A673 (cell line): ENCODE results near the gene LTN1. TPM values are rescaled to one million over a fixed set of nuclear protein-coding genes. Genes with fewer than 3 reads are reported as not detected.
"Not testable (repeated sequence)": the region's sequence is repeated elsewhere in the genome, so short reads cannot be mapped to it uniquely, and the experiment has no call there.

ENCODE experiments used
- BruUV-seq: library from RNA; stranded (reverse); fragments of 400-500 nt; replicated peaks from 2 replicates; lab custom pipeline; 2021; lab: Mats Ljungman, UMichigan
- CTCF ChIA-PET: fragments of 300-600 bp; sonication (Branson Sonifier 250); formaldehyde crosslinking; loops from one replicate; lab custom pipeline; 2022; ENCODE audit warnings: antibody characterized with exemption; lab: Charles Lee
- POLR2A ChIA-PET: fragments of 300-600 bp; sonication (Branson Sonifier 250); formaldehyde crosslinking; loops from one replicate; lab custom pipeline; 2022; ENCODE audit warnings: antibody characterized with exemption; ENCODE audit not compliant: low non-redundant PET; lab: Charles Lee
- DNase-seq: peaks from one replicate; pipeline ENCODE4 v3.0.0-alpha.2; 2015; ENCODE audit warnings: low spot score
- H3K27ac ChIP-seq: fragments of 200-600 bp; sonication (generic); 2 replicates; pipeline ENCODE4 v1.5.1; 2016; ENCODE audit warnings: mixed run types, low read depth, mild to moderate bottlenecking, mixed read lengths, antibody characterized with exemption, low read length; ENCODE audit not compliant: poor library complexity, severe bottlenecking
- H3K27me3 ChIP-seq: fragments of 200-600 bp; sonication (generic); replicated peaks from 2 replicates; pipeline ENCODE4 v1.6.1; 2017; ENCODE audit warnings: mixed run types, low read depth, mild to moderate bottlenecking, mixed read lengths, antibody characterized with exemption, low read length; ENCODE audit not compliant: insufficient read depth, poor library complexity
- H3K36me3 ChIP-seq: fragments of 200-600 bp; sonication (generic); 2 replicates; pipeline ENCODE4 v1.6.1; 2016; ENCODE audit warnings: mixed run types, mild to moderate bottlenecking, mixed read lengths, antibody characterized with exemption, low read length; ENCODE audit not compliant: insufficient read depth, poor library complexity, severe bottlenecking
- H3K4me1 ChIP-seq: fragments of 200-600 bp; sonication (generic); 2 replicates; pipeline ENCODE4 v1.6.1; 2017; ENCODE audit warnings: mixed run types, mild to moderate bottlenecking, mixed read lengths, antibody characterized with exemption, low read length; ENCODE audit not compliant: insufficient read depth, poor library complexity, severe bottlenecking
- H3K4me3 ChIP-seq: fragments of 200-600 bp; sonication (generic); 2 replicates; pipeline ENCODE4 v1.5.1; 2016; ENCODE audit warnings: low read depth, mixed run types, mild to moderate bottlenecking, mixed read lengths, low read length; ENCODE audit not compliant: poor library complexity, severe bottlenecking
- H3K9me3 ChIP-seq: fragments of 200-600 bp; sonication (generic); 2 replicates; pipeline ENCODE4 v1.6.1; 2016; ENCODE audit warnings: mixed run types, low read depth, mild to moderate bottlenecking, mixed read lengths, antibody characterized with exemption, low read length; ENCODE audit not compliant: poor library complexity, severe bottlenecking
- CTCF ChIP-seq: fragments of 300-800, 200-600 bp; sonication (generic); conservative IDR thresholded peaks from 2 replicates; pipeline ENCODE4 v1.5.1; 2017; ENCODE audit warnings: low read depth, mild to moderate bottlenecking, antibody characterized with exemption, low read length, moderate library complexity, mixed read lengths
- EZH2 ChIP-seq: fragments of 200-600 bp; sonication (generic); IDR thresholded peaks from 2 replicates; pipeline ENCODE4 v1.6.1; 2017; ENCODE audit warnings: borderline replicate concordance, low read depth, mild to moderate bottlenecking, mixed read lengths, antibody characterized with exemption, low read length; ENCODE audit not compliant: poor library complexity, severe bottlenecking
- intact Hi-C: fragments of 100-400 bp; cut with micrococcal nuclease; formaldehyde crosslinking; loops from one replicate; pipeline ENCODE4 v1.10.0; 2022; ENCODE audit not compliant: unreplicated experiment
- total RNA-seq: library from RNA; stranded (reverse); gene quantifications from 2 replicates; pipeline ENCODE4 v1.2.3, GENCODE V29; 2021

LTN1 gene
- total RNA-seq, 1 experiment from 2014 or later, result 25.3 TPM

GRCh38 chr21:29018540-29018939 is 25.9 kb upstream of the LTN1 start:
- ChIA-PET POLR2A (interaction anchor here (0.6 kb wide), 1 partner anchor 8 kb away, joined by 10 read pairs; no protein-coding TSS in a partner anchor), CTCF (no interaction called here)
- peak; percentile 9 for DNase-seq
- peaks cover 4% of the 10 kb centered on the region for H3K4me1 ChIP-seq
- peak overlapping the region; percentile 87 for H3K4me3 ChIP-seq
- H3K27me3 ChIP-seq, result no peaks in the 10 kb centered on the region
- BruUV-seq, result TSS peak; percentile 63
- TF ChIP-seq CTCF (no peak), EZH2 (no peak)
- no peaks in the 10 kb centered on the region for H3K36me3 ChIP-seq
- no peaks in the 10 kb centered on the region for H3K9me3 ChIP-seq
- intact Hi-C loops, result no loop called here
- H3K27ac ChIP-seq, result peak overlapping the region; percentile 86

GRCh38 chr21:29017639-29018237 is 25.1 kb upstream of the LTN1 start:
- H3K27ac ChIP-seq, result peak overlapping the region; percentile 86

GRCh38 chr21:29011236-29011635 is 18.6 kb upstream of the LTN1 start:
- BruUV-seq, CTCF ChIA-PET, DNase-seq, H3K9me3 ChIP-seq, H3K27ac ChIP-seq, H3K27me3 ChIP-seq, intact Hi-C loops, H3K4me1 ChIP-seq, POLR2A ChIA-PET, H3K4me3 ChIP-seq, H3K36me3 ChIP-seq: not testable (repeated sequence)

More at GRCh38 chr21:29017639-29018237, 25.1 kb upstream of the LTN1 start:
- ChIA-PET CTCF (no interaction called here), POLR2A (no interaction called here)
- Histone ChIP-seq H3K27me3 (no peaks in the 10 kb centered on the region), H3K36me3 (no peaks in the 10 kb centered on the region), H3K4me3 (peak overlapping the region; percentile 87), H3K9me3 (no peaks in the 10 kb centered on the region), H3K4me1 (peaks cover 4% of the 10 kb centered on the region)
- intact Hi-C loops, result no loop called here
- BruUV-seq, result no TSS peak
- DNase-seq, result no peak
- no peak for TF ChIP-seq CTCF

GRCh38 chr21:29008367-29008766 is 15.7 kb upstream of the LTN1 start:
- no peak for DNase-seq

More at GRCh38 chr21:29008367-29008766, 15.7 kb upstream of the LTN1 start:
- ChIA-PET POLR2A (no interaction called here), CTCF (no interaction called here)
- H3K27me3 ChIP-seq, result no peaks in the 10 kb centered on the region
- no TSS peak for BruUV-seq
- H3K4me1 ChIP-seq, result peaks cover 5% of the 10 kb centered on the region
- H3K36me3 ChIP-seq, result peaks cover 10% of the 10 kb centered on the region
- H3K9me3 ChIP-seq, result no peaks in the 10 kb centered on the region
- H3K27ac ChIP-seq, result no peak overlapping the region
- H3K4me3 ChIP-seq, result no peak overlapping the region
- no peak for TF ChIP-seq EZH2
- no peak for TF ChIP-seq CTCF
- intact Hi-C loops, result no loop called here
